Measurements from ENCODE around the gene IPO9.
"Not testable (repeated sequence)": the region's sequence is repeated elsewhere in the genome, so short reads cannot be mapped to it uniquely, and the experiment has no call there.

Gene IPO9

GRCh38 chr1:201809876-201810275, 19.1 kb upstream of the IPO9 start:
- DNase-seq (ENCODE audit: low read depth, low spot score): no peak

GRCh38 chr1:201810466-201811216, 18.3 kb upstream of the IPO9 start:
- DNase-seq (ENCODE audit: low read depth, low spot score): no peak

GRCh38 chr1:201813226-201813625, 15.7 kb upstream of the IPO9 start:
- DNase-seq (ENCODE audit: low read depth, low spot score): no peak

- DNase-seq (ENCODE audit: low read depth, low spot score): no peak
Observed at GRCh38 chr1:201816309-201816854, 12.6 kb upstream of the IPO9 start.

- DNase-seq (ENCODE audit: low read depth, low spot score): no peak
Observed at GRCh38 chr1:201818971-201819750, 9.8 kb upstream of the IPO9 start.

- no peak for DNase-seq (ENCODE audit: low read depth, low spot score)
Observed at GRCh38 chr1:201820413-201820812, 8.5 kb upstream of the IPO9 start.

- no peak for DNase-seq (ENCODE audit: low read depth, low spot score)
Observed at GRCh38 chr1:201825245-201825644, 3.7 kb upstream of the IPO9 start.

- DNase-seq (ENCODE audit: low read depth, low spot score): no peak
Observed at GRCh38 chr1:201826830-201827229, 2.1 kb upstream of the IPO9 start.

GRCh38 chr1:201827321-201828216, 1.4 kb upstream of the IPO9 start:
- DNase-seq (ENCODE audit: low read depth, low spot score): no peak

GRCh38 chr1:201828217-201828819, 639 bp upstream of the IPO9 start:
- DNase-seq (ENCODE audit: low read depth, low spot score): no peak

GRCh38 chr1:201831371-201831770, 2.4 kb downstream of the IPO9 start:
- no peak for DNase-seq (ENCODE audit: low read depth, low spot score)

GRCh38 chr1:201834621-201835020, 5.7 kb downstream of the IPO9 start:
- DNase-seq (ENCODE audit: low read depth, low spot score): no peak

- DNase-seq (ENCODE audit: low read depth, low spot score): no peak
Observed at GRCh38 chr1:201838381-201838780, 9.4 kb downstream of the IPO9 start.

- not testable (repeated sequence) for DNase-seq (ENCODE audit: low read depth, low spot score)
Observed at GRCh38 chr1:201839089-201839488, 10.1 kb downstream of the IPO9 start.

GRCh38 chr1:201840055-201840454, 11.1 kb downstream of the IPO9 start:
- no peak for DNase-seq (ENCODE audit: low read depth, low spot score)

- DNase-seq (ENCODE audit: low read depth, low spot score): no peak
Observed at GRCh38 chr1:201840490-201840889, 11.5 kb downstream of the IPO9 start.

GRCh38 chr1:201841265-201841912, 12.4 kb downstream of the IPO9 start:
- no peak for DNase-seq (ENCODE audit: low read depth, low spot score)

- no peak for DNase-seq (ENCODE audit: low read depth, low spot score)
Observed at GRCh38 chr1:201842472-201843027, 13.6 kb downstream of the IPO9 start.

GRCh38 chr1:201845331-201846083, 16.6 kb downstream of the IPO9 start:
- no peak for DNase-seq (ENCODE audit: low read depth, low spot score)

- no peak for DNase-seq (ENCODE audit: low read depth, low spot score)
Observed at GRCh38 chr1:201847150-201847549, 18.2 kb downstream of the IPO9 start.
